Vagina (tissue), 2 donors: Measurements from ENCODE around the gene UQCRC1. TPM values are rescaled to one million over a fixed set of nuclear protein-coding genes. Genes with fewer than 3 reads are reported as not detected.
"Not testable (repeated sequence)": the region's sequence is repeated elsewhere in the genome, so short reads cannot be mapped to it uniquely, and the experiment has no call there.

ENCODE experiments used
- DNase-seq, 2 donors: peaks; one replicate each; pipeline ENCODE4 v3.0.0-alpha.2; 2017; ENCODE audit errors: extremely low spot score in 2 of 2
- H3K27ac ChIP-seq: fragments of 200-600 bp; sonication (generic); one replicate; pipeline ENCODE4 v1.5.1; 2019
- H3K27me3 ChIP-seq: fragments of 200-600 bp; sonication (generic); one replicate; pipeline ENCODE4 v1.5.1; 2019
- H3K36me3 ChIP-seq, 2 donors: fragments of 200-600 bp; sonication (generic); one replicate each; pipeline ENCODE4 v1.5.1; 2017 to 2019
- H3K4me1 ChIP-seq: fragments of 200-600 bp; sonication (generic); one replicate; pipeline ENCODE4 v1.5.1; 2019
- H3K4me3 ChIP-seq, 2 donors: fragments of 200-600 bp; sonication (generic); 1 replicate in 1 of 2; 2 replicates in 1 of 2; pipeline ENCODE4 v1.5.1; 2016 to 2019
- H3K9me3 ChIP-seq: fragments of 200-600 bp; sonication (generic); one replicate; pipeline ENCODE4 v1.5.1; 2019
- CTCF ChIP-seq, 3 experiments: fragments of 450-650 bp in 2 of 3; fragments of 200-600 bp in 1 of 3; sonication (generic) in 1 of 3; IDR thresholded peaks; one replicate each; pipeline ENCODE4 v1.5.1; 2017 to 2019; ENCODE audit warnings: antibody characterized with exemption in 3 of 3, mild to moderate bottlenecking in 2 of 3, moderate library complexity in 2 of 3
- POLR2A ChIP-seq, 2 donors: fragments of 450-650 bp; IDR thresholded peaks; one replicate each; pipeline ENCODE4 v1.6.1; 2017; ENCODE audit warnings: antibody characterized with exemption in 2 of 2, mild to moderate bottlenecking in 2 of 2, moderate library complexity in 2 of 2
- POLR2AphosphoS5 ChIP-seq, 2 donors: sonication (generic); formaldehyde crosslinking; IDR thresholded peaks; one replicate each; pipeline ENCODE4 v1.9.0; 2017; ENCODE audit warnings: antibody characterized with exemption in 2 of 2, mild to moderate bottlenecking in 2 of 2, low read depth in 1 of 2; ENCODE audit not compliant: insufficient read depth in 1 of 2
- intact Hi-C: fragments of 100-400 bp; cut with DNase I; formaldehyde crosslinking; loops from one replicate; pipeline ENCODE4 v1.15.1; 2023
- total RNA-seq: library from RNA; depleted of rRNA; stranded (reverse); fragments of >200 nt; gene quantifications from one replicate; pipeline ENCODE4 v1.2.3, GENCODE V29; 2016

UQCRC1 gene
- total RNA-seq, 1 donor from 2014 or later, result 190 TPM

DNA sequence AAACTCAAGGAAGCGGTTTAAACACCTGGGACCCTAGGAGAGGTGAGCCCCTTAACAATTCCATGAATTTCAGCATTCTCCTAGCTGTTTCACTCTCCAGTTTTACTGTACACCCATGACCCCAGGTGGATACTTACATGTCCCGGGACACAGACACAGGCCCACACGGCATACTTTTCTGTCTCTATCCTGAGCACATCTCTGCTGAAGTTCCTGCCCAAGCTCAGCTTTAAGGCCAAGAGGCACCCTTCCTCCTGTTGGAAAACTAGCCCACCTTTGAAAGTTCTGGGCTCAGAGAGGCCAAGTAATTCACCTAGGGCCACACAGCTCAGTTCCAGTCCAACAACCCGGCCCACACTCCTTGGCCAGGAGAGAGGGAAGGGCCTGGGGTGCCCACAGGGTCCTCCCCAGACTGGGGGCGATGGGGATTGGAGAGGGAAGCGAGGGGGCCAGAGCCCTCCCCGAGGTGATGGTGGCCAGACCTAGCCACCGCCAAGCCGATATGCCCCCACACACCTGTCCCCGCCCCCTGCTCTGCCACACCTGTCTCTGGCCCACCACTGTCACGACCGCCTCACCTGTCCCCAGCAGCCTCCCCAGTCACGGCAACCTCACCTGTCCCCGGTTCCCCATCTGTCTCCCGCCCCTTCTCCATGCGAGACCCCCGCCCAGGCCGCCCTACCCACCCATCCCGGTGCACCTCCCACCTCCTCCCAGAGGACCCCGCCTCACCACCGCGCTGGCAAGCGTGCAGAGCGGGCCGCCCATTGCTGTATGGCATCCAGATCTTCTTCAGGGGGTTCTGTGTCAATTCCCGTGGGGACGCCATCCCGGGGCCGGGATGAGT, 53.3 kb downstream of the UQCRC1 start:
- intact Hi-C loops, result loop anchor here (10.0 kb wide), 1 partner anchor 291 kb away; no protein-coding TSS in a partner anchor
- TF ChIP-seq POLR2A (IDR thresholded peaks at IDR 0.05), result peak in 1 of 2 donors; percentile 17
- TF ChIP-seq POLR2AphosphoS5 (IDR thresholded peaks at IDR 0.05; ENCODE audit: insufficient read depth in 1 of 2, low read depth in 1 of 2), result no peak

GRCh38 chr3:48555231-48555948, 54.1 kb downstream of the UQCRC1 start:
- TF ChIP-seq POLR2A (IDR thresholded peaks at IDR 0.05), result no peak
- no peak for TF ChIP-seq POLR2AphosphoS5 (IDR thresholded peaks at IDR 0.05; ENCODE audit: insufficient read depth in 1 of 2, low read depth in 1 of 2)
- no peak for TF ChIP-seq CTCF (IDR thresholded peaks at IDR 0.05)
- Histone ChIP-seq H3K4me1 (peaks cover 41% of the 10 kb centered on the region), H3K27me3 (no peaks in the 10 kb centered on the region), H3K27ac (peak overlapping the region; percentile 83), H3K4me3 (no peak overlapping the region), H3K36me3 (no peaks in the 10 kb centered on the region), H3K9me3 (no peaks in the 10 kb centered on the region)
- DNase-seq, result no peak
- intact Hi-C loops, result loop anchor here (10.0 kb wide), 1 partner anchor 291 kb away; no protein-coding TSS in a partner anchor

More for the DNA sequence above, 53.3 kb downstream of the UQCRC1 start:
- peak overlapping the region; percentile 58 to 60 for H3K4me3 ChIP-seq
- peaks cover 47% of the 10 kb centered on the region for H3K4me1 ChIP-seq
- no peak for DNase-seq
- H3K36me3 ChIP-seq, result no peaks in the 10 kb centered on the region
- H3K9me3 ChIP-seq, result no peaks in the 10 kb centered on the region
- H3K27ac ChIP-seq, result peak overlapping the region; percentile 83
- no peaks in the 10 kb centered on the region for H3K27me3 ChIP-seq

DNA sequence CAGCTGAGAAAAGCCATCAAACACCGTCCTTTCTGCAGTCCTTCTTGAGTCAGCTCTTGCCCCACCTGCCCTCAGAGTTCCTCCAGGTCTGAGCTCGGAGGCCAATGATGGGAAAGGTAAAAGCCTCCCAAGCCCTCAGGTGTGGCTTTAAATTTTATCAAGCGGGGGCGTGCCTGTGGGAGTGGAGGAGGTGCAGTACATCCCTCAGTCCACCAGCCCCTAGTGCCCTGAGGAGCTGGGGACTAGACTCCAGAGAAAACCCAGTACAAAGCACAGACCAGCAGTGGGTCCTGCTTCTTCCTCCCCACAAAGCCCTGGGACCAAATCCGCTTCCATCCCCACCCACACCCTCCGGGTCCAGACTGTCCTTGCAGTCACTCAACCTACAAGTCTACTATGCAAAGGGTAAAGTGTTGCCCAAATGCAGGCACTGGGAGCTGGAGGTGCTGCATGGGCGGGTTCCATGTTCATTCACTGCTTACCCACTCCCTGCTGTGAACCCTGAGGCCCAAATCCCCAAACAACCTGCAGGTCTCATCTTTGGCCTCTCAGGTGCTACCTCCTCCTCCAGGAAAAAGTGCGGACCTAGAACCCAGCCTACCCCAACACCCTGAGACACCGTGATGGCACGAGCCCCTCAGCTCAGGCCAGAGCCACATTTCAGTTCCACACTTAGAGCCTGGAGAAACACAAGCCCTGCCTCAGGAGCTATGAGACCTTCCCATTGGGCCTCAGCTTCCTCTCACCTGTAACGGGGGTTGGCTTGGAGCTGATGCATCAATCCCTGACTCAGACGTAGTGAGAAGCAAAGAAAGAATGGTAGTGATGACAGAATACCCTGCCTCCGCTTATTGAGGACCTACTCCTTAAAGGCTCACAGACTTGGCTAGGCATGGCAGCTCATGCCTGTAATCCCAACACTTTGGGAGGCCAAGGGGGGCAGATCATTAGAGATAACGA, 55.3 kb downstream of the UQCRC1 start:
- H3K4me1 ChIP-seq, result peaks cover 29% of the 10 kb centered on the region
- no peaks in the 10 kb centered on the region for H3K36me3 ChIP-seq
- TF ChIP-seq POLR2AphosphoS5 (IDR thresholded peaks at IDR 0.05; ENCODE audit: insufficient read depth in 1 of 2, low read depth in 1 of 2), result no peak
- no peak for TF ChIP-seq POLR2A (IDR thresholded peaks at IDR 0.05)
- no peaks in the 10 kb centered on the region for H3K27me3 ChIP-seq
- no peaks in the 10 kb centered on the region for H3K9me3 ChIP-seq
- intact Hi-C loops, result loop anchor here (10.0 kb wide), 1 partner anchor 289 kb away; no protein-coding TSS in a partner anchor
- DNase-seq, result no peak
- H3K4me3 ChIP-seq, result no peak overlapping the region
- H3K27ac ChIP-seq, result no peak overlapping the region

- TF ChIP-seq CTCF (IDR thresholded peaks at IDR 0.05) (no peak), POLR2AphosphoS5 (IDR thresholded peaks at IDR 0.05; ENCODE audit: insufficient read depth in 1 of 2, low read depth in 1 of 2) (no peak), POLR2A (IDR thresholded peaks at IDR 0.05) (no peak)
- Histone ChIP-seq H3K27ac (no peak overlapping the region), H3K27me3 (no peaks in the 10 kb centered on the region), H3K4me3 (no peak overlapping the region), H3K36me3 (no peaks in the 10 kb centered on the region), H3K9me3 (no peaks in the 10 kb centered on the region), H3K4me1 (peaks cover 28% of the 10 kb centered on the region)
- DNase-seq, result no peak
- intact Hi-C loops, result loop anchor here (10.0 kb wide), 1 partner anchor 289 kb away; no protein-coding TSS in a partner anchor
Measured at GRCh38 chr3:48553361-48553760, 56.1 kb downstream of the UQCRC1 start.

DNA sequence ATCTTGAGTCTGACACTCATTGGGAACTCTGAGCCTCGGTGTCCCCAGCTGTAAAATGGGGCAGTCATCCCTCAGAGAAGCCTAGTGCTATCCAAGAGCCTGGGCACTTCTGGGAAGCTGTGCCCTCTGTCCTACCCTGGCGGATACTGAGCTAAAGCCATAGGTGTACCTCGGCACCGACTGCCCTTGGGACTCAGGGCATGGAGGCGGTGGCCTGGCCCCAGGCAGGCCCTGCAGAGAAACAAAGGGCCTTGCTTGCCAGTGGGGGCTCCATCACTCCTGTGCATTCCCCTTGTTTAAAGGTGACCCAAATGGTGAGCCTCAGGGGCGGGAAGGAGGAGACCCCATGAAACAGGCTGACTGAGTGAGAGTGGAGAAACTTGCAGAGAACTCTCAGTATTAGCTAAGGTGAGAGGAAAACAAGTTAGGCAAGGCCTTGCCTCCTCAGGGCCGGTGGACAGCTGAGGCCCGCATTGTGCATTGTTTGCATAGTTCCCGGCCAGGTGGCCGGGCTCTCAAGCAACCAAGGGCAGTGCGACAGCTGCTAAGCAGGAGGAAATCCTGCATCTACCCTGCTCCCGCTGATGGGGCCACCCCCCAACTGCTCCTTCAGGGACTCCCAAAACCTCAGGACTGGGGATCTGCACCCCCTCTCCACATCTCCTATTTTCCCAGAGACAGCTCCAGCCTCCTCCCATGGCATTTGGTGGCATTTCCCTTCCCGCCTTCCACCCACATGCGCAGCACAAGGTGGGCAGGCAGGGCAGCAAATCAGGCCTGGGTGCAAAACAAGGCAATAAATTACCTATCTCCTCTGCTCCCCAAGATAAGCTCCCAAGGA, 57.1 kb downstream of the UQCRC1 start:
- TF ChIP-seq POLR2AphosphoS5 (IDR thresholded peaks at IDR 0.05; ENCODE audit: insufficient read depth in 1 of 2, low read depth in 1 of 2), result no peak
- H3K36me3 ChIP-seq, result no peaks in the 10 kb centered on the region
- H3K4me3 ChIP-seq, result no peak overlapping the region
- no peak for DNase-seq
- no peak overlapping the region for H3K27ac ChIP-seq
- H3K27me3 ChIP-seq, result no peaks in the 10 kb centered on the region
- intact Hi-C loops, result loop anchor here (10.0 kb wide), 1 partner anchor 288 kb away; no protein-coding TSS in a partner anchor
- H3K9me3 ChIP-seq, result no peaks in the 10 kb centered on the region
- peaks cover 17% of the 10 kb centered on the region for H3K4me1 ChIP-seq

DNA sequence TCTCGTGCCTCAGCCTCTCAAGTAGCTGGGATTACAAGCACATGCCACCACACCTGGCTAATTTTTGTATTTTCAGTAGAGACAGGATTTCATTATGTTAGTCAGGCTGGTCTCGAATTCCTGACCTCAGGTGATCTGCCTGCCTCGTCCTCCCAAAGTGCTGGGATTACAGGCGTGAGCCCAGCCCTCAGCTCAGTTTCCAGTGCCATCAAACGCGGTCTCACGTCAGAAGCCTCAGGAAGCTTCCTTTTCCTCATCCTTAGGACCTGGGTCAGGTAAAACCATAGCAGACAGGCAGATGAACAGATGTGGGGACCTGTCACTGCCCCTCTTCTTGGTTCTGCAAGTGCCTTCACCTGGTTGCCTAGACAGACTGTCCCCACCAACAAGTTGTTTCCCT, 57.8 kb downstream of the UQCRC1 start:
- not testable (repeated sequence) for H3K27ac ChIP-seq, DNase-seq
- intact Hi-C loops, result loop anchor here (10.0 kb wide), 1 partner anchor 287 kb away; no protein-coding TSS in a partner anchor

More for the DNA sequence above, 57.8 kb downstream of the UQCRC1 start:
- H3K27me3 ChIP-seq, H3K9me3 ChIP-seq, H3K4me3 ChIP-seq, H3K36me3 ChIP-seq: not testable (repeated sequence)
- peaks cover 15% of the 10 kb centered on the region for H3K4me1 ChIP-seq
